ENCODE results near the gene GGTLC2. TPM values are rescaled to one million over a fixed set of nuclear protein-coding genes. Genes with fewer than 3 reads are reported as not detected.

GGTLC2 gene
- total and polyA plus RNA-seq, 7 experiments from 2014 or later, result not detected

DNA sequence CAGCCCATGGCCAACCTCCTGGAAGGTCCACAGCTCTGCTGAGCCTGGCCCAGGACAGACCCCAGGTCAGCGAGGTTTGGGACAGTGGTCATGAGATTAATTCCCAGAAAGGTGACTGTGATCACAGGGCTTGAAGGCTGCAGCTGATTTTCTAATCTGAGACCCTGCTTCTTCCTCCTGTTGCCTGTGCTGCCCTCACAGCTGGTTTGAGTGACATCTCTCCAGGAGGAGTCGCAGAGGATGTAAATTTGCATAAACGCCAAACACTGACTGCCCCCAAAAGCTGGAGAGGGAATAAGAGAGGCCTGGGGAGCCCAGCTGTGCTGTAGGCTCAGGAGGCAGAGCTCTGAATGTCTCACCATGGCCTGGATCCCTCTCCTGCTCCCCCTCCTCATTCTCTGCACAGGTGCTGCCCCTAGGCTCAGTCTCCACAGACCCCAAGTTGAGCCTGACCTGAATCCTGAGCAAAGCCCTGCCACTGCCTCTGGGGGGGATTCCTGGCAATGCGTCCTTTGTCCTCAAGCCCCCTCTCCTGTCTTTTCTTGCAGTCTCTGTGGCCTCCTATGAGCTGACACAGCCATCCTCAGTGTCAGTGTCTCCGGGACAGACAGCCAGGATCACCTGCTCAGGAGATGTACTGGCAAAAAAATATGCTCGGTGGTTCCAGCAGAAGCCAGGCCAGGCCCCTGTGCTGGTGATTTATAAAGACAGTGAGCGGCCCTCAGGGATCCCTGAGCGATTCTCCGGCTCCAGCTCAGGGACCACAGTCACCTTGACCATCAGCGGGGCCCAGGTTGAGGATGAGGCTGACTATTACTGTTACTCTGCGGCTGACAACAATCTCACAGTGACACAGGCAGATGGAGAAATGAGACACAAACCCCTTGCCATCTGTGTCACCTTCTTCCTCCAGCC, 23.8 kb downstream of the GGTLC2 start:
- ATAC-seq, result no peak
- intact Hi-C loops (cut with micrococcal nuclease), result no loop called here
- no peak overlapping the region for H3K4me3 ChIP-seq (ENCODE audit: low read length)
- Mint-ChIP-seq H3K27me3 (peaks cover 0 to 14% (median 0%) of the 10 kb centered on the region in 5 donors), H3K4me3 (no peak overlapping the region), H3K9me3 (no peaks in the 10 kb centered on the region), H3K27ac (no peak overlapping the region), H3K36me3 (no peaks in the 10 kb centered on the region), H3K4me1 (no peaks in the 10 kb centered on the region)
- no peak for DNase-seq
- H3K27me3 ChIP-seq (ENCODE audit: control insufficient read depth in 2 of 2, insufficient read depth in 2 of 2, low read length in 2 of 2), result no peaks in the 10 kb centered on the region
- H3K36me3 ChIP-seq (ENCODE audit: control insufficient read depth in 2 of 3, insufficient read depth in 3 of 3, low read length in 3 of 3), result no peaks in the 10 kb centered on the region
- H3K27ac ChIP-seq (ENCODE audit: low read depth, low read length), result no peak overlapping the region
- ChIA-PET CTCF (interaction anchor here (1.1 kb wide), 1 partner anchor 53 kb away, joined by 3 read pairs; no protein-coding TSS in a partner anchor), POLR2A (no interaction called here)
- H3K4me1 ChIP-seq (ENCODE audit: control insufficient read depth in 2 of 2, insufficient read depth in 2 of 2, low read length in 2 of 2), result no peaks in the 10 kb centered on the region
- no peaks in the 10 kb centered on the region for H3K9me3 ChIP-seq (ENCODE audit: control insufficient read depth in 2 of 3, low read length in 3 of 3)

DNA sequence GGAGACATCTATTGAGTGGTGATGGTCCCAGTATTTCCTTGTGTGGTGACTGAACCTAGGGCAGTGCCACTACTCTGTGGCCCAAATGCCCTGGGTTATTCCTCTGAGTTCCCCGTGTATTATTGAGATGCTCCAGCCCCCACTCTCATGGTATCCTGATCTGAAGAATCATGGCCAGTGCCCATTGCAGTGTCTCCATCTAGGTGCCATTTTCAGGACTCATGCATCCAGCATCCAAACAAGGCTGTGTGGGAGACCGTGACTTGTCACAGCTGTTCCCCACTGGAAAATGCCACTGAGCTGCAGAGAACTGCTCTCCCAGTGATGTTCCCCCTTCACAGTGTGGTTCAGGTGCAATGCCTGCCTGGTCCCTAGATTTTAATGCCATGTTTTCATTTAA, 24.7 kb downstream of the GGTLC2 start:
- no peaks in the 10 kb centered on the region for H3K4me1 Mint-ChIP-seq
- no peaks in the 10 kb centered on the region for H3K9me3 Mint-ChIP-seq
- H3K27ac ChIP-seq (ENCODE audit: low read depth, low read length), result no peak overlapping the region
- intact Hi-C loops (cut with micrococcal nuclease), result no loop called here
- peak overlapping the region in 1 of 9 donors; percentile 13 for H3K27ac Mint-ChIP-seq
- no peaks in the 10 kb centered on the region for H3K36me3 ChIP-seq (ENCODE audit: control insufficient read depth in 2 of 3, insufficient read depth in 3 of 3, low read length in 3 of 3)
- H3K9me3 ChIP-seq (ENCODE audit: control insufficient read depth in 2 of 3, low read length in 3 of 3), result no peaks in the 10 kb centered on the region
- ATAC-seq, result no peak
- no peak overlapping the region for H3K4me3 ChIP-seq (ENCODE audit: low read length)
- POLR2A ChIA-PET, result no interaction called here
- H3K4me3 Mint-ChIP-seq, result no peak overlapping the region
- CTCF ChIA-PET, result no interaction called here
- no peaks in the 10 kb centered on the region for H3K27me3 ChIP-seq (ENCODE audit: control insufficient read depth in 2 of 2, insufficient read depth in 2 of 2, low read length in 2 of 2)
- DNase-seq, result no peak
- H3K27me3 Mint-ChIP-seq, result peaks cover 0 to 17% (median 4%) of the 10 kb centered on the region in 5 donors
- H3K4me1 ChIP-seq (ENCODE audit: control insufficient read depth in 2 of 2, insufficient read depth in 2 of 2, low read length in 2 of 2), result no peaks in the 10 kb centered on the region
- H3K36me3 Mint-ChIP-seq, result no peaks in the 10 kb centered on the region

GRCh38 chr22:22670076-22670795, 25.8 kb downstream of the GGTLC2 start:
- H3K27me3 Mint-ChIP-seq, result peaks cover 0 to 24% (median 4%) of the 10 kb centered on the region in 5 donors
- no peak overlapping the region for H3K27ac ChIP-seq (ENCODE audit: low read depth, low read length)
- ChIA-PET CTCF (no interaction called here), POLR2A (no interaction called here)
- H3K4me1 Mint-ChIP-seq, result no peaks in the 10 kb centered on the region
- ATAC-seq (no peak), DNase-seq (no peak)
- no peaks in the 10 kb centered on the region for H3K4me1 ChIP-seq (ENCODE audit: control insufficient read depth in 2 of 2, insufficient read depth in 2 of 2, low read length in 2 of 2)
- no peak overlapping the region for H3K4me3 Mint-ChIP-seq
- H3K27me3 ChIP-seq (ENCODE audit: control insufficient read depth in 2 of 2, insufficient read depth in 2 of 2, low read length in 2 of 2), result no peaks in the 10 kb centered on the region
- no peaks in the 10 kb centered on the region for H3K36me3 Mint-ChIP-seq
- no peak overlapping the region for H3K4me3 ChIP-seq (ENCODE audit: low read length)
- intact Hi-C loops (cut with micrococcal nuclease), result no loop called here
- no peaks in the 10 kb centered on the region for H3K36me3 ChIP-seq (ENCODE audit: control insufficient read depth in 2 of 3, insufficient read depth in 3 of 3, low read length in 3 of 3)
- H3K9me3 ChIP-seq (ENCODE audit: control insufficient read depth in 2 of 3, low read length in 3 of 3), result no peaks in the 10 kb centered on the region
- H3K9me3 Mint-ChIP-seq, result no peaks in the 10 kb centered on the region
- H3K27ac Mint-ChIP-seq, result no peak overlapping the region

DNA sequence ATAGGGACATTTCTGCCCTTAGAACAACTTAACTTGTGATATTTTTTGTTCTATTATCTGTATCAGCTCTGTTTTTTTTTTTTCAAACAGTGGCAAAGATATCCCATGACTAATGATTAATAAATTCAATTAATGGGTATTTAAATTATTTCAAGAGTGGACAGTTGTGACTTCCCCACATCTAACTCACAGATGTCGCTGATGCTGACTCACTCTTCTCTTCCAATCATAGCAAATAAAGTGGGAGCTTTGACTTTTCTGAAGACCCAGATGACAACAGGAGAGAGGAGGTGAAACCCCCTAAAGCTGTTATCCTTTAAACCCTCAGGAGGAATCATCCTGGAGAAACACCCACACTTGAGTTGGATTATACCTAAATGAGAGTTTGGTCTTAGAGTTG, 27.1 kb downstream of the GGTLC2 start:
- no peak overlapping the region for H3K27ac Mint-ChIP-seq
- Histone ChIP-seq H3K4me3 (ENCODE audit: low read length) (no peak overlapping the region), H3K36me3 (ENCODE audit: control insufficient read depth in 2 of 3, insufficient read depth in 3 of 3, low read length in 3 of 3) (no peaks in the 10 kb centered on the region), H3K9me3 (ENCODE audit: control insufficient read depth in 2 of 3, low read length in 3 of 3) (no peaks in the 10 kb centered on the region), H3K27ac (ENCODE audit: low read depth, low read length) (no peak overlapping the region), H3K27me3 (ENCODE audit: control insufficient read depth in 2 of 2, insufficient read depth in 2 of 2, low read length in 2 of 2) (no peaks in the 10 kb centered on the region), H3K4me1 (ENCODE audit: control insufficient read depth in 2 of 2, insufficient read depth in 2 of 2, low read length in 2 of 2) (no peaks in the 10 kb centered on the region)
- DNase-seq, result no peak
- ChIA-PET POLR2A (no interaction called here), CTCF (no interaction called here)
- no peak for ATAC-seq
- no peaks in the 10 kb centered on the region for H3K4me1 Mint-ChIP-seq
- peaks cover 0 to 28% (median 6%) of the 10 kb centered on the region in 5 donors for H3K27me3 Mint-ChIP-seq
- no peaks in the 10 kb centered on the region for H3K36me3 Mint-ChIP-seq
- H3K9me3 Mint-ChIP-seq, result no peaks in the 10 kb centered on the region
- intact Hi-C loops (cut with micrococcal nuclease), result no loop called here
- no peak overlapping the region for H3K4me3 Mint-ChIP-seq

DNA sequence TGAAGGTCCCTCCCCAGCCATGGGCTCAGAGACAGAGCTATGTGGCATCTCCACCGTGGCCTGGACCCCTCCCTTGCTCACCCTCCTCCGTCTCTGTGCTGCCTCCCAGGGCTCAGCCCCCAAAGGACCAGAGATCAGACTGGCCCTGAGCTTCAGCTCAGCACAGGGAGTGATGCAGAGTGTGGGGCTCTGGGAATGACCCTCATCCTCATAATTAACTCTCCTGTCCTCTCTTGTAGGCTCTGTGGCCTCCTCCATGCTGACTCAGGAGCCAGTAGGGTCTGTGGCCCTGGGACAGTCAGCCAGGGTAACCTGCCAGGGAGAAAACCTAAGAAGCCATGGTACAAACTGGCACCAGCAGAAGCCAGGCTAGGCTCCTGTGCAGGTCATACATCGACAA, 28.7 kb downstream of the GGTLC2 start:
- no peak overlapping the region for H3K4me3 ChIP-seq (ENCODE audit: low read length)
- POLR2A ChIA-PET, result no interaction called here
- no peak overlapping the region for H3K27ac ChIP-seq (ENCODE audit: low read depth, low read length)
- H3K4me3 Mint-ChIP-seq, result no peak overlapping the region
- no peaks in the 10 kb centered on the region for H3K36me3 Mint-ChIP-seq
- H3K27ac Mint-ChIP-seq, result no peak overlapping the region
- ATAC-seq (no peak), DNase-seq (no peak)
- H3K27me3 ChIP-seq (ENCODE audit: control insufficient read depth in 2 of 2, insufficient read depth in 2 of 2, low read length in 2 of 2), result no peaks in the 10 kb centered on the region
- H3K9me3 ChIP-seq (ENCODE audit: control insufficient read depth in 2 of 3, low read length in 3 of 3), result no peaks in the 10 kb centered on the region
- no peaks in the 10 kb centered on the region for H3K9me3 Mint-ChIP-seq
- no peaks in the 10 kb centered on the region for H3K36me3 ChIP-seq (ENCODE audit: control insufficient read depth in 2 of 3, insufficient read depth in 3 of 3, low read length in 3 of 3)
- no peaks in the 10 kb centered on the region for H3K4me1 ChIP-seq (ENCODE audit: control insufficient read depth in 2 of 2, insufficient read depth in 2 of 2, low read length in 2 of 2)
- intact Hi-C loops (cut with micrococcal nuclease), result no loop called here
- peaks cover 4 to 34% (median 6%) of the 10 kb centered on the region in 5 donors for H3K27me3 Mint-ChIP-seq
- CTCF ChIA-PET, result no interaction called here
- H3K4me1 Mint-ChIP-seq, result peaks cover 0 to 2% (median 0%) of the 10 kb centered on the region in 7 donors

DNA sequence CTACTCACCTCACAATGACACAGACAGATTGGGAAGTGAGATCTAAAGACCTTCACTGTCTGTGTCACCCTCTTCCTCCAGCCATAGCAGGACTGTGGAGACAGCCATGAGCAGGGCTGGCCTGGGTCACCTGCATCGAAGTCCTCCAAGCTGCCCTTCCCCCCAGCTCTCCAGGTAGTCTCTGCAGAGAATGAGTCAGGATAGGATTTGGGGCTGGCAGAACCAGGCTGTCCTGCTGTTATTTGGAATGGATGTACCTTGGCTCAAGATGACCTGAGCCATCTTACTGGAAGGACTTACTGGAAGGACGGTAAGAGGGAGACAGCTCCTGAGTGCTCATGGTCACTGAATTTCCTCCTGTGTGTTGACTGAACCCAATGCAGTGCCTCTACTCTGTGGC, 29.2 kb downstream of the GGTLC2 start:
- H3K27me3 Mint-ChIP-seq, result peaks cover 4 to 34% (median 6%) of the 10 kb centered on the region in 5 donors
- H3K36me3 ChIP-seq (ENCODE audit: control insufficient read depth in 2 of 3, insufficient read depth in 3 of 3, low read length in 3 of 3), result no peaks in the 10 kb centered on the region
- H3K9me3 ChIP-seq (ENCODE audit: control insufficient read depth in 2 of 3, low read length in 3 of 3), result no peaks in the 10 kb centered on the region
- peaks cover 0 to 4% (median 0%) of the 10 kb centered on the region in 7 donors for H3K4me1 Mint-ChIP-seq
- intact Hi-C loops (cut with micrococcal nuclease), result no loop called here
- no peak overlapping the region for H3K4me3 Mint-ChIP-seq
- DNase-seq (no peak), ATAC-seq (no peak)
- no peaks in the 10 kb centered on the region for H3K36me3 Mint-ChIP-seq
- POLR2A ChIA-PET, result no interaction called here
- H3K27ac Mint-ChIP-seq, result no peak overlapping the region
- no peaks in the 10 kb centered on the region for H3K4me1 ChIP-seq (ENCODE audit: control insufficient read depth in 2 of 2, insufficient read depth in 2 of 2, low read length in 2 of 2)
- no peaks in the 10 kb centered on the region for H3K9me3 Mint-ChIP-seq
- H3K27ac ChIP-seq (ENCODE audit: low read depth, low read length), result no peak overlapping the region
- H3K4me3 ChIP-seq (ENCODE audit: low read length), result no peak overlapping the region
- CTCF ChIA-PET, result no interaction called here
- H3K27me3 ChIP-seq (ENCODE audit: control insufficient read depth in 2 of 2, insufficient read depth in 2 of 2, low read length in 2 of 2), result no peaks in the 10 kb centered on the region

Data from naive thymus-derived CD4-positive, alpha-beta T cell (primary cell).